Breast epithelium (tissue), 3 donors: ENCODE measurements around the gene TENM3.

Experiments used
- POLR2A ChIP-seq: fragments of 450-650 bp; IDR thresholded peaks from one replicate; pipeline ENCODE4 v1.6.1; 2016; ENCODE audit warnings: antibody characterized with exemption, mild to moderate bottlenecking, moderate library complexity
- POLR2AphosphoS5 ChIP-seq, 3 donors: sonication (generic); formaldehyde crosslinking; IDR thresholded peaks; one replicate each; pipeline ENCODE4 v1.6.1; 2017; ENCODE audit warnings: antibody characterized with exemption in 3 of 3
- TF ChIP-seq, protein P1 (sequence below), 3 donors: fragments of 450-650 bp; IDR thresholded peaks; one replicate each; pipeline ENCODE4 v1.5.1; 2016 to 2017; ENCODE audit warnings: antibody characterized with exemption in 3 of 3, mild to moderate bottlenecking in 3 of 3, moderate library complexity in 3 of 3

DNA sequence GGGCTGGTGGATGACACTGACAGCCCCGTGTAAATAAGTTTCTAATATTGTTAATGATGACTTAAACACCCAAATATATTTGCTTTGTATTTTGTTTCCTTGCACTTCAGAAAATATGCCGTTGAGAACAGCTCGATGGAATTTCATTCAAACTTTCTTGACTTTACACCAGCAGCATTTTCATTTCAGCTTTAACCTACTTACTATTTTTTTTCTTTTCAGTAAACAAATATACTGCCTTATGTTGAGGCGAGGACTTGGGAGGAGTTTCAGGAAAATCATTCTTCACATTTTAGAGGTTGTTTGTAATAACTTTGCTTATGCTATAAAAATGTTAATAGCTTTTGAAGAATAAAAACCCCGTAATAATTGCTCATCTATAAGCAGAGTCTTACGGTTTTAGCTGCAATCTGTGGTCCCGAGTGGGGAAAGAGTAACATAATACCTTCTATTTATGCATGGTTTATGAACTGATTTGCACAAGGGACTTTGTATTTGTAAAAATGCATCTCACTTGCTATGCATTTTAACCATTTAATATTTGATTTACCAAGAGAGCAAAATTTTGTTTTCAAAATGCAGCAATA, 14.1 kb upstream of the TENM3 start:
- TF ChIP-seq, protein P1, sequence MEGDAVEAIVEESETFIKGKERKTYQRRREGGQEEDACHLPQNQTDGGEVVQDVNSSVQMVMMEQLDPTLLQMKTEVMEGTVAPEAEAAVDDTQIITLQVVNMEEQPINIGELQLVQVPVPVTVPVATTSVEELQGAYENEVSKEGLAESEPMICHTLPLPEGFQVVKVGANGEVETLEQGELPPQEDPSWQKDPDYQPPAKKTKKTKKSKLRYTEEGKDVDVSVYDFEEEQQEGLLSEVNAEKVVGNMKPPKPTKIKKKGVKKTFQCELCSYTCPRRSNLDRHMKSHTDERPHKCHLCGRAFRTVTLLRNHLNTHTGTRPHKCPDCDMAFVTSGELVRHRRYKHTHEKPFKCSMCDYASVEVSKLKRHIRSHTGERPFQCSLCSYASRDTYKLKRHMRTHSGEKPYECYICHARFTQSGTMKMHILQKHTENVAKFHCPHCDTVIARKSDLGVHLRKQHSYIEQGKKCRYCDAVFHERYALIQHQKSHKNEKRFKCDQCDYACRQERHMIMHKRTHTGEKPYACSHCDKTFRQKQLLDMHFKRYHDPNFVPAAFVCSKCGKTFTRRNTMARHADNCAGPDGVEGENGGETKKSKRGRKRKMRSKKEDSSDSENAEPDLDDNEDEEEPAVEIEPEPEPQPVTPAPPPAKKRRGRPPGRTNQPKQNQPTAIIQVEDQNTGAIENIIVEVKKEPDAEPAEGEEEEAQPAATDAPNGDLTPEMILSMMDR (IDR thresholded peaks at IDR 0.05): no peak
- TF ChIP-seq POLR2A: no peak
- no peak for TF ChIP-seq POLR2AphosphoS5 (IDR thresholded peaks at IDR 0.05)
